ENCODE measurements around the gene CHAT. TPM values are rescaled to one million over a fixed set of nuclear protein-coding genes. Genes with fewer than 3 reads are reported as not detected.

The CHAT gene
- total and polyA plus RNA-seq, 2 of the 13 experiments (the other 11 are each of a cell fraction or from before 2014, with no cell fraction given): not detected

- H3K27me3 ChIP-seq (ENCODE audit: control insufficient read depth in 1 of 2, insufficient read depth in 2 of 2, low read length in 2 of 2): peaks cover 0 to 13% of the 10 kb centered on the region in 2 experiments; a peak in 2 of 5 replicates
- no peaks in the 10 kb centered on the region for H4K20me1 ChIP-seq (ENCODE audit: insufficient read depth, low read length)
- intact Hi-C loops (cut with micrococcal nuclease; ENCODE audit: unreplicated experiment) (no loop called here), in situ Hi-C loops (cut with HindIII; ENCODE audit: extremely low pct_ligation_motif_present, low pct_unique_long_range_greater_than_20kb) (loop anchor here (10.0 to 25.0 kb wide), 2 partner anchors 169 to 616 kb away; partner anchors contain the start of gene OGDHL)
- POLR2A ChIA-PET: no interaction called here
- H3K27ac ChIP-seq (ENCODE audit: extremely low read length, insufficient read depth, low read length): no peak overlapping the region
- no TSS peak for BruUV-seq (replicated peaks)
- no peak for FAIRE-seq
- no peak for TF ChIP-seq ERF (CRISPR knock-in tag; IDR thresholded peaks at IDR 0.05)
- no peak for TF ChIP-seq ZNF441 (CRISPR knock-in tag; IDR thresholded peaks at IDR 0.05; ENCODE audit: borderline replicate concordance)
- TF ChIP-seq NR2C2 (CRISPR knock-in tag; IDR thresholded peaks at IDR 0.05; ENCODE audit: borderline replicate concordance): no peak
- TF ChIP-seq AKNA (CRISPR knock-in tag; IDR thresholded peaks at IDR 0.05; ENCODE audit: borderline replicate concordance): no peak
- TF ChIP-seq BCLAF1 (IDR thresholded peaks at IDR 0.05): no peak
- TF ChIP-seq ZBTB7B (CRISPR knock-in tag; IDR thresholded peaks at IDR 0.05): no peak
- TF ChIP-seq ARNT (IDR thresholded peaks at IDR 0.05): no peak
- TF ChIP-seq KAT2B (IDR thresholded peaks at IDR 0.05; ENCODE audit: borderline replicate concordance, low read depth, low read length): no peak
- TF ChIP-seq RBM39 (IDR thresholded peaks at IDR 0.05; ENCODE audit: low read depth, low read length, poor library complexity, severe bottlenecking): no peak
- TF ChIP-seq MED13 (CRISPR knock-in tag; IDR thresholded peaks at IDR 0.05): no peak
- CTCF ChIA-PET (ENCODE audit: low intra/inter-chr PET ratio, low total read pairs): no interaction called here
- H3K4me3 ChIP-seq (replicated peaks in 1 of 3; ENCODE audit: insufficient read depth in 1 of 3, low read depth in 2 of 3, low read length in 3 of 3): no peak overlapping the region
- H3K4me2 ChIP-seq (ENCODE audit: low read depth, low read length): no peak overlapping the region
- 34% methylated on average over 12 of the region's 13 CpGs for WGBS (ENCODE audit: low lambda C conversion rate)
- no peak for ATAC-seq
- no peaks in the 10 kb centered on the region for H3K79me2 ChIP-seq (ENCODE audit: insufficient read depth, low read length)
- H3K9me3 ChIP-seq (ENCODE audit: low read length): no peaks in the 10 kb centered on the region
- peaks cover 12% of the 10 kb centered on the region; the same call in 1 of the 2 replicates for H3K4me1 ChIP-seq (ENCODE audit: insufficient read depth, low read length)
- no peaks in the 10 kb centered on the region for H3K36me3 ChIP-seq (replicated peaks in 1 of 2; ENCODE audit: control insufficient read depth in 1 of 2, insufficient read depth in 2 of 2, low read length in 2 of 2)
- DNase-seq (ENCODE audit: low spot score): no peak
- H3K9ac ChIP-seq (ENCODE audit: insufficient read depth, low read depth, low read length): no peak overlapping the region
- no peak overlapping the region for H2AFZ ChIP-seq (ENCODE audit: low read length)
These were observed 17.9 kb upstream of the CHAT start for GRCh38 chr10:49595713-49596492.

Measured in HepG2 (cell line).